AG04450 (cell line): ENCODE data around the gene POMC. TPM values are rescaled to one million over a fixed set of nuclear protein-coding genes. Genes with fewer than 3 reads are reported as not detected.
A peak's percentile ranks its signal among the peaks of the same experiment; 100 is the strongest.
"Not testable (repeated sequence)": the region's sequence is repeated elsewhere in the genome, so short reads cannot be mapped to it uniquely, and the experiment has no call there.

ENCODE experiments used
- CTCF ChIA-PET: fragments of 300-600, 350-600 bp; formaldehyde crosslinking; extraction: SDS; loops from one replicate; lab custom pipeline; 2022; ENCODE audit warnings: antibody characterized with exemption, inconsistent platforms; lab: Charles Lee
- POLR2A ChIA-PET: fragments of 350-600 bp; formaldehyde crosslinking; extraction: SDS; loops from one replicate; lab custom pipeline; 2021; ENCODE audit warnings: antibody characterized with exemption, inconsistent platforms; lab: Yijun Ruan, JAX
- DNase-seq: peaks from one replicate; pipeline ENCODE4 v3.0.0-alpha.2; 2011; ENCODE audit warnings: low read depth, low spot score
- H3K27ac ChIP-seq: one replicate; pipeline ENCODE4 v1.5.1; 2012; ENCODE audit warnings: low read depth, low read length, control low read depth
- H3K27me3 ChIP-seq: one replicate; pipeline ENCODE4 v1.6.0; 2012; ENCODE audit warnings: low read length; ENCODE audit not compliant: control insufficient read depth, insufficient read depth
- H3K4me3 ChIP-seq: 2 replicates; pipeline ENCODE4 v1.5.1; 2011; ENCODE audit warnings: mild to moderate bottlenecking, low read depth, low read length, control low read depth
- H3K9me3 ChIP-seq: 2 replicates; pipeline ENCODE4 v1.5.1; 2012; ENCODE audit warnings: low read length; ENCODE audit not compliant: control insufficient read depth, insufficient read depth
- polyA plus RNA-seq: library from polyadenylated mRNA; depleted of rRNA; stranded (reverse); fragments of >200 nt; gene quantifications from 2 replicates; pipeline ENCODE4 v1.2.3, GENCODE V29; 2011
- TF ChIP-seq, protein P1 (sequence below): IDR thresholded peaks from 2 replicates; pipeline ENCODE4 v1.5.1; 2011; ENCODE audit warnings: low read depth, low read length, control low read depth, inconsistent platforms

Gene POMC
- polyA plus RNA-seq, 1 experiment, result not detected

GRCh38 chr2:25127646-25128045, 40.7 kb downstream of the POMC start:
- ChIA-PET CTCF (interaction anchor here (0.7 to 7.7 kb wide), 5 partner anchors 68 to 718 kb away, joined by 3 to 229 read pairs (median 13); no protein-coding TSS in a partner anchor), POLR2A (interaction anchor here (1.0 kb wide), 1 partner anchor 152 kb away, joined by 3 read pairs; no protein-coding TSS in a partner anchor)
- peak; percentile 20 for DNase-seq
- peak overlapping the region; percentile 21 for H3K27ac ChIP-seq
- peaks cover 15% of the 10 kb centered on the region for H3K27me3 ChIP-seq
- TF ChIP-seq, protein P1, sequence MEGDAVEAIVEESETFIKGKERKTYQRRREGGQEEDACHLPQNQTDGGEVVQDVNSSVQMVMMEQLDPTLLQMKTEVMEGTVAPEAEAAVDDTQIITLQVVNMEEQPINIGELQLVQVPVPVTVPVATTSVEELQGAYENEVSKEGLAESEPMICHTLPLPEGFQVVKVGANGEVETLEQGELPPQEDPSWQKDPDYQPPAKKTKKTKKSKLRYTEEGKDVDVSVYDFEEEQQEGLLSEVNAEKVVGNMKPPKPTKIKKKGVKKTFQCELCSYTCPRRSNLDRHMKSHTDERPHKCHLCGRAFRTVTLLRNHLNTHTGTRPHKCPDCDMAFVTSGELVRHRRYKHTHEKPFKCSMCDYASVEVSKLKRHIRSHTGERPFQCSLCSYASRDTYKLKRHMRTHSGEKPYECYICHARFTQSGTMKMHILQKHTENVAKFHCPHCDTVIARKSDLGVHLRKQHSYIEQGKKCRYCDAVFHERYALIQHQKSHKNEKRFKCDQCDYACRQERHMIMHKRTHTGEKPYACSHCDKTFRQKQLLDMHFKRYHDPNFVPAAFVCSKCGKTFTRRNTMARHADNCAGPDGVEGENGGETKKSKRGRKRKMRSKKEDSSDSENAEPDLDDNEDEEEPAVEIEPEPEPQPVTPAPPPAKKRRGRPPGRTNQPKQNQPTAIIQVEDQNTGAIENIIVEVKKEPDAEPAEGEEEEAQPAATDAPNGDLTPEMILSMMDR, result no peak
- H3K4me3 ChIP-seq, result no peak overlapping the region
- H3K9me3 ChIP-seq, result no peaks in the 10 kb centered on the region; the same call in 1 of the 2 replicates

DNA sequence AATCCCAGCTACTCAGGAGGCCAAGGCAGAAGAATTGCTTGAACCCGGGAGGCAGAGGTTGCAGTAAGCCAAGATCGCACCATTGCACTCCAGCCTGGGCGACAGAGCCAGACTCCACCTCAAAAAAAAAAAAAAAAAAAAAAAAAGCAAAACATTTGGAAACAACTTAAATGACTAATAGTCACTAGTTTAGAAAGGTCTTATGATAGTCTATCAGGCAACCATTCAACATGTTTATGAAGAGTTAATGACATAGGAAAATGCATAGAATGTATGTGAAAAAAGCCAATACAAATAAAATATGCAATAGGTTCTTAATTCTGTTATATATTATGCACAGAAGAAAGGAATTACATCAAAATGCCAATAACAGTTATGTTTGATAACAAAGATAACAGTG, 41.3 kb downstream of the POMC start:
- peaks cover 14% of the 10 kb centered on the region for H3K27me3 ChIP-seq
- not testable (repeated sequence) for H3K4me3 ChIP-seq, H3K27ac ChIP-seq, H3K9me3 ChIP-seq, DNase-seq
- POLR2A ChIA-PET, result interaction anchor here (1.0 kb wide), 1 partner anchor 152 kb away, joined by 3 read pairs; no protein-coding TSS in a partner anchor
- CTCF ChIA-PET, result interaction anchor here (3.9 to 7.7 kb wide), 2 partner anchors 149 to 154 kb away, joined by 23 to 229 read pairs; no protein-coding TSS in a partner anchor

- Histone ChIP-seq H3K27me3 (peaks cover 7% of the 10 kb centered on the region), H3K9me3 (no peaks in the 10 kb centered on the region; the same call in 1 of the 2 replicates), H3K4me3 (no peak overlapping the region), H3K27ac (no peak overlapping the region)
- no peak for DNase-seq
- TF ChIP-seq, protein P1, result no peak
- CTCF ChIA-PET, result interaction anchor here (3.9 to 7.7 kb wide), 2 partner anchors 148 to 153 kb away, joined by 23 to 229 read pairs; no protein-coding TSS in a partner anchor
- POLR2A ChIA-PET, result no interaction called here
Measured at GRCh38 chr2:25125976-25126375, 42.4 kb downstream of the POMC start.

- Histone ChIP-seq H3K9me3 (no peaks in the 10 kb centered on the region; the same call in 1 of the 2 replicates), H3K27ac (no peak overlapping the region), H3K4me3 (no peak overlapping the region), H3K27me3 (no peaks in the 10 kb centered on the region)
- TF ChIP-seq, protein P1, result no peak
- POLR2A ChIA-PET, result no interaction called here
- no peak for DNase-seq
- CTCF ChIA-PET, result interaction anchor here (7.7 kb wide), 1 partner anchor 147 kb away, joined by 229 read pairs; no protein-coding TSS in a partner anchor
Measured at GRCh38 chr2:25125189-25125588, 43.2 kb downstream of the POMC start.

DNA sequence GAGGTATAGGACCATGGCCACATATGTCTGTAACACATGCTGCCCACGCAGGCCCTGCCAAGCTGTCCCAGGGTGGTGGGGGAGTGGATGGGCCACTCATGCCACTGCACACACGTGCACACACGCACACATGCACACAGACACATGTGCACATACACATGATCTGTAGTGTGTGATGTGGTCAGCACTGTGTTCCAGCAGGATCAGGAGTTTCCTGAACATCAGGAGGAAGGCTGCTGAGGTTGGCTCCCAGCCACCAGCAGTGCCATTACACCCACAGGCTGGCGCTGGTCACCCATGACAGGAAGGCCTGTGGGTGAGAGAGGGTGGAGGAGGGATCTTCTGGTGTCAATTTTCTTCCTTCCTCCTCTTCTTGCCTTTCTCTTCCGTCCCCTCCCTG, 44.7 kb downstream of the POMC start:
- DNase-seq, result no peak
- ChIA-PET CTCF (interaction anchor here (2.3 kb wide), 1 partner anchor 148 kb away, joined by 11 read pairs; no protein-coding TSS in a partner anchor), POLR2A (no interaction called here)
- TF ChIP-seq, protein P1, result no peak
- Histone ChIP-seq H3K27me3 (no peaks in the 10 kb centered on the region), H3K27ac (no peak overlapping the region), H3K9me3 (no peaks in the 10 kb centered on the region; the same call in 1 of the 2 replicates), H3K4me3 (no peak overlapping the region)
